Left lung (tissue), 10 donors: ENCODE data around the gene NMU. TPM values are rescaled to one million over a fixed set of nuclear protein-coding genes. Genes with fewer than 3 reads are reported as not detected.

Source experiments
- ATAC-seq: fragments of 200-7000 bp; cut with Tn5 transposase; one replicate; pipeline ENCODE4 v1.9.1; 2020; ENCODE audit warnings: moderate library complexity
- DNase-seq, 4 donors: peaks; one replicate each; pipeline ENCODE4 v3.0.0-alpha.2; 2013 to 2020
- H3K27ac ChIP-seq, 2 donors: fragments of 200-600 bp; sonication (generic) in 1 of 2; one replicate each; pipeline versions ENCODE4 v1.5.0 to v1.8.0; 2020 to 2021
- H3K27me3 ChIP-seq, 2 donors: fragments of 200-600 bp; sonication (generic) in 1 of 2; one replicate each; pipeline versions ENCODE4 v1.5.0 to v1.8.0; 2020 to 2021
- H3K36me3 ChIP-seq, 2 donors: fragments of 200-600 bp; sonication (generic) in 1 of 2; one replicate each; pipeline versions ENCODE4 v1.5.0 to v1.8.0; 2020 to 2021
- H3K4me1 ChIP-seq, 2 donors: fragments of 200-600 bp; one replicate each; pipeline ENCODE4 v1.8.0; 2021
- H3K4me3 ChIP-seq, 2 donors: fragments of 200-600 bp; sonication (generic) in 1 of 2; one replicate each; pipeline versions ENCODE4 v1.5.0 to v1.8.0; 2020 to 2021; ENCODE audit warnings: mild to moderate bottlenecking in 1 of 2
- H3K9me3 ChIP-seq, 2 donors: fragments of 200-600 bp; sonication (generic) in 1 of 2; one replicate each; pipeline versions ENCODE4 v1.5.0 to v1.8.0; 2020 to 2021
- CTCF ChIP-seq, 2 donors: fragments of 200-600 bp; sonication (generic) in 1 of 2; IDR thresholded peaks; one replicate each; pipeline versions ENCODE4 v1.5.0 to v1.8.0; 2021; ENCODE audit warnings: antibody characterized with exemption in 2 of 2
- intact Hi-C, 2 donors: fragments of 100-400 bp; cut with DNase I; formaldehyde crosslinking; loops; one replicate each; pipeline versions ENCODE4 v1.11.2 to v1.14.2; 2022
- polyA plus RNA-seq, 6 donors: library from polyadenylated mRNA; unstranded; fragments of 120-200 nt; gene quantifications; one replicate each; pipeline ENCODE4 v1.2.1, GENCODE V29; 2013; ENCODE audit not compliant: insufficient read length in 6 of 6
- total RNA-seq, 2 donors: library from RNA; stranded (reverse); fragmentation: NEBNext Ultra II Directional; extraction: Animal tissue kit (Norgen Biotek cat#: 25700); gene quantifications; one replicate each; pipeline ENCODE4 v1.2.1, GENCODE V29; 2021
- donor health status: DM: no; HTN: yes; CAD: no.
- donor health status: DM: no; HTN: no; CAD: no.

NMU gene
- total and polyA plus RNA-seq, 8 donors, result 0.81 to 36.2 (median 4.7) TPM

GRCh38 chr4:55668449-55668848 lies 32.4 kb upstream of the NMU start:
- H3K36me3 ChIP-seq, result no peaks in the 10 kb centered on the region
- DNase-seq, result no peak
- H3K27ac ChIP-seq, result no peak overlapping the region
- intact Hi-C loops, result no loop called here
- ATAC-seq, result no peak
- no peak overlapping the region for H3K4me3 ChIP-seq
- no peaks in the 10 kb centered on the region for H3K4me1 ChIP-seq
- no peak for TF ChIP-seq CTCF (IDR thresholded peaks at IDR 0.05)
- no peaks in the 10 kb centered on the region for H3K27me3 ChIP-seq
- peaks cover 0 to 2% of the 10 kb centered on the region in 2 donors for H3K9me3 ChIP-seq

- Histone ChIP-seq H3K4me1 (no peaks in the 10 kb centered on the region), H3K27ac (no peak overlapping the region)
- ATAC-seq, result no peak
Measured at GRCh38 chr4:55666535-55666934, 30.4 kb upstream of the NMU start.

GRCh38 chr4:55663145-55663544 lies 27.0 kb upstream of the NMU start:
- intact Hi-C loops, result no loop called here
- no peaks in the 10 kb centered on the region for H3K27me3 ChIP-seq
- no peaks in the 10 kb centered on the region for H3K4me1 ChIP-seq
- no peak for TF ChIP-seq CTCF (IDR thresholded peaks at IDR 0.05)
- H3K9me3 ChIP-seq, result no peaks in the 10 kb centered on the region
- H3K36me3 ChIP-seq, result no peaks in the 10 kb centered on the region
- no peak for DNase-seq
- no peak overlapping the region for H3K4me3 ChIP-seq
- H3K27ac ChIP-seq, result no peak overlapping the region
- ATAC-seq, result no peak

More at GRCh38 chr4:55666535-55666934, 30.4 kb upstream of the NMU start:
- intact Hi-C loops, result no loop called here
- Histone ChIP-seq H3K36me3 (no peaks in the 10 kb centered on the region), H3K4me3 (no peak overlapping the region), H3K27me3 (no peaks in the 10 kb centered on the region), H3K9me3 (no peaks in the 10 kb centered on the region)
- TF ChIP-seq CTCF (IDR thresholded peaks at IDR 0.05), result no peak
- DNase-seq, result no peak

- DNase-seq (no peak), ATAC-seq (peak; percentile 88)
- no peak overlapping the region for H3K4me3 ChIP-seq
- TF ChIP-seq CTCF (IDR thresholded peaks at IDR 0.05), result no peak
- intact Hi-C loops, result no loop called here
- no peaks in the 10 kb centered on the region for H3K27me3 ChIP-seq
- no peaks in the 10 kb centered on the region for H3K9me3 ChIP-seq
- no peaks in the 10 kb centered on the region for H3K36me3 ChIP-seq
- no peaks in the 10 kb centered on the region for H3K4me1 ChIP-seq
- no peak overlapping the region for H3K27ac ChIP-seq
Measured at GRCh38 chr4:55661398-55662056, 25.4 kb upstream of the NMU start.

GRCh38 chr4:55658657-55659056 lies 22.6 kb upstream of the NMU start:
- ATAC-seq, result no peak

More at GRCh38 chr4:55658657-55659056, 22.6 kb upstream of the NMU start:
- intact Hi-C loops, result no loop called here
- no peaks in the 10 kb centered on the region for H3K27me3 ChIP-seq
- H3K9me3 ChIP-seq, result no peaks in the 10 kb centered on the region
- no peaks in the 10 kb centered on the region for H3K36me3 ChIP-seq
- TF ChIP-seq CTCF (IDR thresholded peaks at IDR 0.05), result no peak
- H3K4me1 ChIP-seq, result no peaks in the 10 kb centered on the region
- no peak for DNase-seq
- H3K4me3 ChIP-seq, result no peak overlapping the region
- no peak overlapping the region for H3K27ac ChIP-seq
